ENCODE results near the gene MTM1.

The MTM1 gene

DNA sequence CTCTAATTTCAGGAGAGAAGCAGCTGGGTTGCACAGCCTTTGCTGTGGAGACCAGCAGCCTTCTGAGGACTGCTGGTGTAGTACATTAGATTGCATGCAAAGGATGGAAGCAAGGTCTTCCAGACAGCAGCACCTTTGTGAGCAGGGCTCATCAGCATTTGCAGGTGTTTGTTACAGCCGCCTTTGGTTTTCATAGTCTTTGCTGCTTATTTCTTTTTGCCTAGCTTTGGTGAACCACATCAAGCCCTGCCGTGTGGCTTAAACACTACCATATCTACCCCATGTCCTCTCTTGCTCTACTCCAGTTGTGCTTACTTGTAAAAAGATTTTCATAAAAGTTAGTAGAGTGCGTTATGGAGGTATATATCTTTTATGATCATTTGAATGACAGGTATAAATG, 57.5 kb downstream of the MTM1 start:
- TF ChIP-seq CTCF (IDR thresholded peaks at IDR 0.05; ENCODE audit: low read depth, low read length) = no peak
- H3K36me3 ChIP-seq = no peaks in the 10 kb centered on the region
- no peaks in the 10 kb centered on the region for H3K4me1 ChIP-seq
- DNase-seq = no peak
- no peak overlapping the region for H3K4me3 ChIP-seq (ENCODE audit: low read depth, low read length)
- H3K27me3 ChIP-seq = no peaks in the 10 kb centered on the region
- no peaks in the 10 kb centered on the region for H3K9me3 ChIP-seq

DNA sequence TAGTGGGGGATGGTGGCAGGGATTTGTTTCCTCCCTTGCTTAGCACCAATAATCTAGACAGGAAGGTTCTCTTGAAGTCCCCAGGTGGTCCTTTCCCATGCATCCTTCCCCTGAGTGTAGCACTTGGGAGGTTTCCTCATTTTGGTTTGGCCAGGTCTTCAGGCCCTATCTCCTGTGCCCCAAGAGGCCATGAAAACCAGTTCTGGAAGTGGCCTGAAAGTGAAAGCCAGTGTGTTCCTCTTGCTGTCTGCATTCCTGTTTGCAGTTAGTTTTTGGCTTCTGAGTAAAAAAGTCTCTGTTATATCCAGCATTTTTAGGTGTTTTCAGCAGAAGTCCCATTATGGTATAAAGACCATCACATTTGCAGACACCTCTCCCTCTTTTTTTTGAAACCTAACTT, 59.5 kb downstream of the MTM1 start:
- H3K27me3 ChIP-seq = no peaks in the 10 kb centered on the region
- H3K9me3 ChIP-seq = no peaks in the 10 kb centered on the region
- TF ChIP-seq CTCF (IDR thresholded peaks at IDR 0.05; ENCODE audit: low read depth, low read length) = no peak
- H3K4me3 ChIP-seq (ENCODE audit: low read depth, low read length) = no peak overlapping the region
- no peak for DNase-seq
- H3K36me3 ChIP-seq = no peaks in the 10 kb centered on the region
- no peaks in the 10 kb centered on the region for H3K4me1 ChIP-seq

- DNase-seq = no peak
- Histone ChIP-seq H3K36me3 (no peaks in the 10 kb centered on the region), H3K4me1 (no peaks in the 10 kb centered on the region), H3K4me3 (ENCODE audit: low read depth, low read length) (no peak overlapping the region), H3K9me3 (no peaks in the 10 kb centered on the region), H3K27me3 (no peaks in the 10 kb centered on the region)
- TF ChIP-seq CTCF (IDR thresholded peaks at IDR 0.05; ENCODE audit: low read depth, low read length) = no peak
Measured at GRCh38 chrX:150635952-150636351, 67.5 kb downstream of the MTM1 start.

DNA sequence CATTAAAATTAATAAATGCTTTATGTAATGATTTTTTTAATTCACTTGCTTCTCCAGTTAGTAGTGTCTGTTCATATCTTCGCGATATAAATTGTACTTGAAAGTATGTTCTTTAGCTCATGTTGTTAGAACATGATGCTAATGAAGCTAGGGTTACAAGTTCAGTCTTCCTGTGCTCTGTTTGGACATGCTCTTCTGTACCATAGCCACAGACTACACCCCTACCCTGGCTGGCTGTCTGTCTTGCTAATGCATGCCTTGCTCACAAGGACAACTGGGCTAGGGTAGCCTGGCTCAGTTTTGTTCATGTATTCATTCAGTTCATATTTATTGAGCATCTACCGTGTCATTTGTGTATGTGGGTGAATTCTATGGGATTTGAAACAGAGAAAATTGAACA, 74.0 kb downstream of the MTM1 start:
- no peaks in the 10 kb centered on the region for H3K9me3 ChIP-seq
- DNase-seq = no peak
- TF ChIP-seq CTCF (IDR thresholded peaks at IDR 0.05; ENCODE audit: low read depth, low read length) = no peak
- no peaks in the 10 kb centered on the region for H3K4me1 ChIP-seq
- H3K36me3 ChIP-seq = no peaks in the 10 kb centered on the region
- H3K27me3 ChIP-seq = no peaks in the 10 kb centered on the region
- H3K4me3 ChIP-seq (ENCODE audit: low read depth, low read length) = no peak overlapping the region

DNA sequence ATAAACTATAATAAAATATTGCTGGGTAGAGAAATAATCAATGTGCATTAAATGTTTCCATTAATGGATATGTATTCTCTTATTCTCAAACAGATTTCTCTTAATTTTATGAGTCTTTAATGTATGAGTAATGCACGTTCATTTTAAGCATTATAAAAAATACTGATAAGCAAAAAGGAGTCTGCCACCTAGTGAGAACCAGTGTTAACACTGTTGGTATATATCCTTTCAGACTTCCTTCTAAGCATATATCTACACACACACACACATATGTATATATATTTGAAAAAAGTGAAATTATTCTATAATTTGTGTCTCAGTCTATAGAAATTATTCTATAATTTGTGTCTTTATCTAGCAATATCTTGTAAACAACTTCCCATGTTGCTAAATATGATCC, 74.8 kb downstream of the MTM1 start:
- no peaks in the 10 kb centered on the region for H3K36me3 ChIP-seq
- H3K9me3 ChIP-seq = no peaks in the 10 kb centered on the region
- no peak for TF ChIP-seq CTCF (IDR thresholded peaks at IDR 0.05; ENCODE audit: low read depth, low read length)
- no peak overlapping the region for H3K4me3 ChIP-seq (ENCODE audit: low read depth, low read length)
- DNase-seq = no peak
- no peaks in the 10 kb centered on the region for H3K27me3 ChIP-seq
- no peaks in the 10 kb centered on the region for H3K4me1 ChIP-seq

DNA sequence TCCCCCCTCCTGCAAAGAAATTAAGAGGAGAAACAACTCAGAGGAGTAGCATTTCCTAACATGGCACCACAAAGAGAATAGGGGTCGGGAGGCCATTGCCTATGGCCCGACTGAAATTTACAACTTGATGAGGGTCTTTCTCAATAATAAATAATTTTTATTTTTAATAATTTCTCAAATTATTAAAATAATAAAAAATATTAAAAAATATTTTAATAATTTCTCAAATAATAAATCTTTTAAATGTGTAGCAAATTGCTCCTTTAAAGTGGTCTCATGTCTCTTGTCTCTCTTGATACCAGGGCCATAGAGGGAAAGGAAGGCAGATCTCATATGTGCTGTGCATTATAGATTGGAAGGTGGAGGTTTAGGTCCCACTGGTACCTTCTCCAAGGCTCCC, 75.5 kb downstream of the MTM1 start:
- Histone ChIP-seq H3K4me3 (ENCODE audit: low read depth, low read length) (no peak overlapping the region), H3K36me3 (no peaks in the 10 kb centered on the region), H3K27me3 (no peaks in the 10 kb centered on the region), H3K4me1 (no peaks in the 10 kb centered on the region), H3K9me3 (no peaks in the 10 kb centered on the region)
- no peak for DNase-seq
- TF ChIP-seq CTCF (IDR thresholded peaks at IDR 0.05; ENCODE audit: low read depth, low read length) = no peak
